ENCODE measurements around the gene CDH16. TPM values are rescaled to one million over a fixed set of nuclear protein-coding genes. Genes with fewer than 3 reads are reported as not detected.

The CDH16 gene
- total RNA-seq, 5 donors from 2014 or later (not counting 1 experiment from before 2014, with no cell fraction given), result not detected

DNA sequence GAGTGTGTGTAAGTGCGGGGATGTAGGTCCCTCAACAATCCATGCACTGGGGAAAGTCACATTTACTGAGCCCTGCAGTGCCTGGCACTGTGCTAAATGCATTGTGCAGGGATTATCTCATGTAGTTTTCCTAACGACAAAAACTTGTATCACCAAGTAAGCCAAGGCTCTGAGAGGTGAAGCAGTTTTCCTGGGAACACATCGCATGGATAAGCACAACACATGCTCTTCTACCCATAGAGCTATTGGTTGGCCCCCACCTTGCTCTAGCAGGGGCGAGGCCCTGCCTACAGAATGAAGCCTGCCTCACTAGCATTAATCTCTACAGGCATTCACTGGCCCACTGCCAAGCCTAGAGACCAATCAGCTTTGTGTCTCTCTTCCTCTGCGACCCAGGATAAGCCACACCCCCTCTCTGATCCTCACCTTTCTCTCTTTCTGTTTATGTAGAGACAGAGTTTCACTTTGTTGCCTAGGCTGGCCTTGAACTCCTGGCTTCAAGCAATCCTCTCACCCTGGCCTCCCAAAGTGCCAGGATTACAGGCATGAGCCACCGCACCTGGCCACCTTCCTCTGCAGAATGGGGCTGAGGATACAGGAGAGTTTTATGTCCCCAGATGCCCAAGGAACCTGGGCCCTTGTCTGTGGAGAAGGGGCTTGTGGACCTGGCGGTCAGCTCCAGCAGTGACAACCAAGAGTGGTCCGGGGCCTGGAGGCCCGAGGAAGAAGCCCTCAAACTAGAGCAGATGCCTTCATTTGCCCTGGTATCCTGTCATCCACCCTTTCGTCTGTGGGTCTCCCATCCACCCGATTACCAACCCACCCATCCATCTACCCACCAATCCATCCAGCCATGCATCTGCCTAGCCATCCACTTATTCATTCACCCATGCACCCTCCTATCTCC lies 12.8 kb downstream of the CDH16 start:
- Histone ChIP-seq H3K27me3 (replicated peaks in 1 of 2; ENCODE audit: control insufficient read depth in 2 of 2, extremely low read depth in 1 of 2, insufficient read depth in 2 of 2, low read length in 1 of 2) (no peaks in the 10 kb centered on the region), H3K4me1 (ENCODE audit: control insufficient read depth in 1 of 2, extremely low read depth in 1 of 2, insufficient read depth in 2 of 2, low read length in 2 of 2) (peaks cover 0 to 9% of the 10 kb centered on the region in 2 experiments), H3K4me3 (ENCODE audit: control insufficient read depth in 1 of 2, extremely low read depth in 1 of 2, low read length in 1 of 2) (no peak overlapping the region), H3K9me3 (no peaks in the 10 kb centered on the region), H3K36me3 (ENCODE audit: control insufficient read depth in 2 of 2, extremely low read depth in 1 of 2, insufficient read depth in 1 of 2, low read length in 1 of 2) (no peaks in the 10 kb centered on the region), H3K27ac (ENCODE audit: low read length) (no peak overlapping the region)
- H3K4me1 Mint-ChIP-seq, result peaks cover 8 to 11% (median 10%) of the 10 kb centered on the region in 3 donors
- DNase-seq (peak in 30 of 35 experiments; percentile 16 to 54 (median 28)), ATAC-seq (replicated peaks in 1 of 4) (peak; percentile 40 to 84 (median 52))
- H3K27me3 Mint-ChIP-seq, result no peaks in the 10 kb centered on the region
- H3K9me3 Mint-ChIP-seq, result no peaks in the 10 kb centered on the region
- H3K27ac Mint-ChIP-seq, result peak overlapping the region in 1 of 2 donors; percentile 7
- ChIA-PET POLR2A (no interaction called here), CTCF (interaction anchor here in 1 of 2 donors (0.6 kb wide), 2 partner anchors 122 to 526 kb away, joined by 3 to 5 read pairs; no protein-coding TSS in a partner anchor)
- 83% methylated on average over 6 of the region's 11 CpGs for WGBS (ENCODE audit: insufficient coverage)
- H3K36me3 Mint-ChIP-seq, result no peaks in the 10 kb centered on the region
- H3K4me3 Mint-ChIP-seq, result peak overlapping the region in 1 of 3 donors; percentile 1

- POLR2A ChIA-PET, result interaction anchor here in 1 of 2 donors (0.6 kb wide), 1 partner anchor 511 kb away, joined by 3 read pairs; the partner anchor contains the start of gene ZDHHC1
- no peak overlapping the region for H3K27ac Mint-ChIP-seq
Measured at GRCh38 chr16:66904846-66905632, 13.6 kb downstream of the CDH16 start.

GRCh38 chr16:66904428-66904845 lies 14.2 kb downstream of the CDH16 start:
- no peaks in the 10 kb centered on the region for H3K27me3 ChIP-seq (replicated peaks in 1 of 2; ENCODE audit: control insufficient read depth in 2 of 2, extremely low read depth in 1 of 2, insufficient read depth in 2 of 2, low read length in 1 of 2)
- Mint-ChIP-seq H3K4me1 (peaks cover 8 to 11% (median 10%) of the 10 kb centered on the region in 3 donors), H3K36me3 (no peaks in the 10 kb centered on the region), H3K4me3 (no peak overlapping the region), H3K27me3 (no peaks in the 10 kb centered on the region), H3K9me3 (no peaks in the 10 kb centered on the region), H3K27ac (no peak overlapping the region)
- CTCF ChIA-PET, result no interaction called here
- 100% methylated on average over 2 of the region's 13 CpGs for WGBS (ENCODE audit: insufficient coverage)
- no peaks in the 10 kb centered on the region for H3K36me3 ChIP-seq (ENCODE audit: control insufficient read depth in 2 of 2, extremely low read depth in 1 of 2, insufficient read depth in 1 of 2, low read length in 1 of 2)
- no peak overlapping the region for H3K4me3 ChIP-seq (ENCODE audit: control insufficient read depth in 1 of 2, extremely low read depth in 1 of 2, low read length in 1 of 2)
- no peak overlapping the region for H3K27ac ChIP-seq (ENCODE audit: low read length)
- POLR2A ChIA-PET, result interaction anchor here in 1 of 2 donors (0.6 kb wide), 1 partner anchor 512 kb away, joined by 3 read pairs; the partner anchor contains the start of gene ZDHHC1
- DNase-seq, result no peak
- ATAC-seq (replicated peaks in 1 of 4), result no peak
- peaks cover 0 to 9% of the 10 kb centered on the region in 2 experiments for H3K4me1 ChIP-seq (ENCODE audit: control insufficient read depth in 1 of 2, extremely low read depth in 1 of 2, insufficient read depth in 2 of 2, low read length in 2 of 2)
- H3K9me3 ChIP-seq, result no peaks in the 10 kb centered on the region

More at GRCh38 chr16:66904846-66905632, 13.6 kb downstream of the CDH16 start:
- Mint-ChIP-seq H3K36me3 (no peaks in the 10 kb centered on the region), H3K4me3 (no peak overlapping the region), H3K4me1 (peaks cover 8 to 11% (median 10%) of the 10 kb centered on the region in 3 donors), H3K9me3 (no peaks in the 10 kb centered on the region), H3K27me3 (no peaks in the 10 kb centered on the region)
- ATAC-seq (replicated peaks in 1 of 4), result no peak
- Histone ChIP-seq H3K4me1 (ENCODE audit: control insufficient read depth in 1 of 2, extremely low read depth in 1 of 2, insufficient read depth in 2 of 2, low read length in 2 of 2) (peaks cover 0 to 9% of the 10 kb centered on the region in 2 experiments), H3K4me3 (ENCODE audit: control insufficient read depth in 1 of 2, extremely low read depth in 1 of 2, low read length in 1 of 2) (no peak overlapping the region), H3K27ac (ENCODE audit: low read length) (no peak overlapping the region), H3K36me3 (ENCODE audit: control insufficient read depth in 2 of 2, extremely low read depth in 1 of 2, insufficient read depth in 1 of 2, low read length in 1 of 2) (no peaks in the 10 kb centered on the region), H3K27me3 (replicated peaks in 1 of 2; ENCODE audit: control insufficient read depth in 2 of 2, extremely low read depth in 1 of 2, insufficient read depth in 2 of 2, low read length in 1 of 2) (no peaks in the 10 kb centered on the region), H3K9me3 (no peaks in the 10 kb centered on the region)
- WGBS (ENCODE audit: insufficient coverage), result 83% methylated on average over 7 of the region's 16 CpGs
- CTCF ChIA-PET, result interaction anchor here in 1 of 2 donors (0.6 kb wide), 1 partner anchor 123 kb away, joined by 3 read pairs; no protein-coding TSS in a partner anchor
- DNase-seq, result no peak

- 62% methylated on average over 3 of the region's 11 CpGs for WGBS (ENCODE audit: insufficient coverage)
- Histone ChIP-seq H3K27me3 (replicated peaks in 1 of 2; ENCODE audit: control insufficient read depth in 2 of 2, extremely low read depth in 1 of 2, insufficient read depth in 2 of 2, low read length in 1 of 2) (no peaks in the 10 kb centered on the region), H3K4me3 (ENCODE audit: control insufficient read depth in 1 of 2, extremely low read depth in 1 of 2, low read length in 1 of 2) (no peak overlapping the region), H3K36me3 (ENCODE audit: control insufficient read depth in 2 of 2, extremely low read depth in 1 of 2, insufficient read depth in 1 of 2, low read length in 1 of 2) (no peaks in the 10 kb centered on the region), H3K9me3 (no peaks in the 10 kb centered on the region), H3K27ac (ENCODE audit: low read length) (no peak overlapping the region), H3K4me1 (ENCODE audit: control insufficient read depth in 1 of 2, extremely low read depth in 1 of 2, insufficient read depth in 2 of 2, low read length in 2 of 2) (peaks cover 0 to 9% of the 10 kb centered on the region in 2 experiments)
- CTCF ChIA-PET, result no interaction called here
- no peak overlapping the region for H3K27ac Mint-ChIP-seq
- H3K9me3 Mint-ChIP-seq, result no peaks in the 10 kb centered on the region
- no peaks in the 10 kb centered on the region for H3K27me3 Mint-ChIP-seq
- DNase-seq, result no peak
- no peak overlapping the region for H3K4me3 Mint-ChIP-seq
- H3K36me3 Mint-ChIP-seq, result no peaks in the 10 kb centered on the region
- POLR2A ChIA-PET, result interaction anchor here in 1 of 2 donors (0.6 kb wide), 1 partner anchor 513 kb away, joined by 3 read pairs; the partner anchor contains the start of gene ZDHHC1
- H3K4me1 Mint-ChIP-seq, result peaks cover 8 to 11% (median 10%) of the 10 kb centered on the region in 3 donors
- ATAC-seq (replicated peaks in 1 of 4), result no peak
Measured at GRCh38 chr16:66903544-66904427, 14.9 kb downstream of the CDH16 start.

DNA sequence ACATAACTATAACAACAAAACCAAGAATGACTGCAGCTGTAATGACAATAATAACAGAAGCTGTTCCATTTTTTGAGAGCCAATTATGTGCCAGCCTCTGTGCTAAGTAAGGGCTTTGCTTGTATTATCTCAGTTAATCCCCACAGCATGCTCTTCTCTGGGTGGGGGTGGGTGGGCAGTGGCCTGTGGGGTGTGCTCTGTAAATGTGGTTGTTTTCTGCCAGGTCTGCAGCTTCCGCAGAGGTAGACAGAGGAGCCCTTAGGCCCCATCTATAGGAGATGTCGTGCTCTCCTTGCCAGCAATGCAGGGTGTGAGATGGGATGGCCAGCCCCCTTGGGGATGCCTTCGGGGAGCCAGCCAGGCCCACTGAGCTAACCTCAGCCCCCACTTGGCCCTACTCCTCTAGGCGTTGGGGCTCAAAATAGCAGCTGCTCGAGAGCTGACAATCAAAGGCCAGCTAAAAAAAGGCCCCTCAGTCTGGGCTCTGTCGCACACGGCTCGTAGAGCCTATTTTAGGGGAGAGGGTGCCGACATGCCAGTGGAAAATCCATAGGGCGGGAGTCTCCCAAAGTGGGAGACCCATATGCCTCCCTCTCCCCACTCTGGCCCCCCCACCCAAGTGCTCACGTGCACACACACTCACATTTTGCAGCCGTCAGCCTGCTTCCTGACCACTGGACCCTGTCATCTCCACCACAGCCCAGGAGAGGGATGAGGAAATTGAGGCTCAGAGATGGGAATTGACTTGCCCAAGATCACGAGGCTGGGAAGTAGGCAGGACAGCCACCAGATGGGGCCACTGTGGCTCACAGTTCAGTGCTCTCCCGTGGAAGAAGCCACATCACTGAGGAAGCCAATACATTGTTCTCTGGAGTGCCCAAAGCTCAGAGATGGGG lies 15.8 kb downstream of the CDH16 start:
- H3K36me3 Mint-ChIP-seq, result no peaks in the 10 kb centered on the region
- H3K4me3 Mint-ChIP-seq, result no peak overlapping the region
- ChIA-PET POLR2A (no interaction called here), CTCF (no interaction called here)
- Histone ChIP-seq H3K4me3 (ENCODE audit: control insufficient read depth in 1 of 2, extremely low read depth in 1 of 2, low read length in 1 of 2) (no peak overlapping the region), H3K4me1 (ENCODE audit: control insufficient read depth in 1 of 2, extremely low read depth in 1 of 2, insufficient read depth in 2 of 2, low read length in 2 of 2) (peaks cover 0 to 9% of the 10 kb centered on the region in 2 experiments), H3K9me3 (no peaks in the 10 kb centered on the region), H3K36me3 (ENCODE audit: control insufficient read depth in 2 of 2, extremely low read depth in 1 of 2, insufficient read depth in 1 of 2, low read length in 1 of 2) (no peaks in the 10 kb centered on the region), H3K27ac (ENCODE audit: low read length) (no peak overlapping the region), H3K27me3 (replicated peaks in 1 of 2; ENCODE audit: control insufficient read depth in 2 of 2, extremely low read depth in 1 of 2, insufficient read depth in 2 of 2, low read length in 1 of 2) (no peaks in the 10 kb centered on the region)
- no peak for ATAC-seq (replicated peaks in 1 of 4)
- peaks cover 8 to 11% (median 10%) of the 10 kb centered on the region in 3 donors for H3K4me1 Mint-ChIP-seq
- no peaks in the 10 kb centered on the region for H3K27me3 Mint-ChIP-seq
- no peak for DNase-seq
- WGBS (ENCODE audit: insufficient coverage), result 93% methylated on average over 5 of the region's 14 CpGs
- H3K27ac Mint-ChIP-seq, result no peak overlapping the region
- no peaks in the 10 kb centered on the region for H3K9me3 Mint-ChIP-seq

Measured in T-cell (primary cell).